GM23338 (cell line): ENCODE data around the gene PLEKHM2. TPM values are rescaled to one million over a fixed set of nuclear protein-coding genes. Genes with fewer than 3 reads are reported as not detected.

Source experiments
- ATAC-seq: fragments of 200-7000 bp; cut with Tn5 transposase; 3 replicates; pipeline ENCODE4 v1.9.1; 2020
- DNase-seq: peaks from one replicate; pipeline ENCODE4 v3.0.0-alpha.2; 2015; ENCODE audit warnings: low spot score
- H2AFZ ChIP-seq: fragments of 200-600 bp; sonication (generic); 2 replicates; pipeline ENCODE4 v1.8.0; 2016; ENCODE audit warnings: antibody characterized with exemption, mild to moderate bottlenecking, moderate library complexity
- H3F3A ChIP-seq: fragments of 200-600 bp; sonication (generic); replicated peaks from 2 replicates; pipeline ENCODE4 v1.8.0; 2017; ENCODE audit warnings: antibody characterized with exemption, mixed run types, low read depth
- H3K27ac ChIP-seq: fragments of 200-600 bp; sonication (generic); 2 replicates; pipeline ENCODE4 v1.6.1; 2016; ENCODE audit warnings: low read depth
- H3K27me3 ChIP-seq: fragments of 200-600 bp; sonication (generic); 2 replicates; pipeline ENCODE4 v1.8.0; 2016; ENCODE audit warnings: mild to moderate bottlenecking, mixed run types, moderate library complexity; ENCODE audit not compliant: insufficient read depth
- H3K36me3 ChIP-seq: fragments of 200-600 bp; sonication (generic); 2 replicates; pipeline ENCODE4 v1.8.0; 2016; ENCODE audit warnings: mild to moderate bottlenecking; ENCODE audit not compliant: insufficient read depth
- H3K4me1 ChIP-seq: fragments of 200-600 bp; sonication (generic); 2 replicates; pipeline ENCODE4 v1.8.0; 2016; ENCODE audit warnings: mild to moderate bottlenecking, moderate library complexity; ENCODE audit not compliant: insufficient read depth
- H3K4me2 ChIP-seq: fragments of 200-600 bp; sonication (generic); 2 replicates; pipeline ENCODE4 v1.7.1; 2017; ENCODE audit warnings: mixed run types
- H3K4me3 ChIP-seq: fragments of 200-600 bp; sonication (generic); 2 replicates; pipeline ENCODE4 v1.6.1; 2016; ENCODE audit warnings: mixed run types
- H3K79me2 ChIP-seq: fragments of 200-600 bp; sonication (generic); replicated peaks from 2 replicates; pipeline ENCODE4 v1.8.0; 2017; ENCODE audit warnings: mild to moderate bottlenecking; ENCODE audit not compliant: insufficient read depth
- H3K9me2 ChIP-seq: fragments of 200-600 bp; sonication (generic); 2 replicates; pipeline ENCODE4 v1.8.0; 2017; ENCODE audit not compliant: insufficient read depth
- H4K20me1 ChIP-seq: fragments of 200-600 bp; sonication (generic); replicated peaks from 2 replicates; pipeline ENCODE4 v1.8.0; 2017; ENCODE audit warnings: mild to moderate bottlenecking; ENCODE audit not compliant: insufficient read depth
- H3K27ac Mint-ChIP-seq: 2 replicates; pipeline ENCODE4 v1.8.0; 2020; ENCODE audit warnings: inconsistent platforms, mild to moderate bottlenecking, moderate library complexity, mixed read lengths
- H3K27me3 Mint-ChIP-seq: 3 replicates; pipeline ENCODE4 v1.8.0; 2022; ENCODE audit warnings: low read depth, mild to moderate bottlenecking, moderate library complexity, mixed read lengths, inconsistent platforms; ENCODE audit not compliant: insufficient read depth, poor library complexity
- H3K36me3 Mint-ChIP-seq: 3 replicates; pipeline ENCODE4 v1.8.0; 2021; ENCODE audit warnings: low read depth, mild to moderate bottlenecking, inconsistent platforms, moderate library complexity, mixed read lengths
- H3K4me1 Mint-ChIP-seq: 3 replicates; pipeline ENCODE4 v1.8.0; 2020; ENCODE audit warnings: mild to moderate bottlenecking, inconsistent platforms, mixed read lengths
- H3K4me3 Mint-ChIP-seq: 3 replicates; pipeline ENCODE4 v1.8.0; 2021; ENCODE audit warnings: moderate library complexity, mild to moderate bottlenecking, inconsistent platforms, mixed read lengths
- H3K9me3 Mint-ChIP-seq: 3 replicates; pipeline ENCODE4 v1.8.0; 2020; ENCODE audit warnings: moderate library complexity, mild to moderate bottlenecking, inconsistent platforms, mixed read lengths
- CREB1 ChIP-seq: fragments of 250-450 bp; sonication (Bioruptor Pico); IDR thresholded peaks from 2 replicates; pipeline ENCODE4 v1.5.0; 2020; ENCODE audit warnings: low read depth, mild to moderate bottlenecking, moderate library complexity
- JUNB ChIP-seq: IDR thresholded peaks from one replicate; pipeline ENCODE4 v1.6.1; 2016; ENCODE audit warnings: antibody characterized with exemption; ENCODE audit not compliant: unreplicated experiment
- REST ChIP-seq: IDR thresholded peaks from one replicate; pipeline ENCODE4 v1.6.1; 2018; ENCODE audit warnings: antibody characterized with exemption; ENCODE audit not compliant: unreplicated experiment
- ZNF462 ChIP-seq: fragments of 250-450 bp; sonication (Bioruptor Pico); IDR thresholded peaks from 2 replicates; pipeline ENCODE4 v1.5.0; 2020; ENCODE audit warnings: mild to moderate bottlenecking, moderate library complexity
- polyA plus RNA-seq: library from polyadenylated mRNA; unstranded; fragments of >200 nt; fragmentation: Nextera tagmentation; extraction: Ambion mirVana; gene quantifications from 2 replicates; pipeline ENCODE4 v1.2.1, GENCODE V29; 2016
- total RNA-seq: library from RNA; depleted of rRNA; stranded (reverse); fragments of >200 nt; shearing (Covaris generic); gene quantifications from 2 replicates; pipeline ENCODE4 v1.2.3, GENCODE V29; 2014

The PLEKHM2 gene
- total and polyA plus RNA-seq, 2 experiments from 2014 or later, result 11.2 to 40.0 TPM

- ATAC-seq (peak; percentile 67), DNase-seq (peak; percentile 52)
- H4K20me1 ChIP-seq, result peaks cover 7% of the 10 kb centered on the region
- no peaks in the 10 kb centered on the region for H3K9me3 Mint-ChIP-seq
- H3K79me2 ChIP-seq, result 0 out of 2 replicates have a peak, but pooled peaks cover 3% of the 10 kb centered on the region
- peak overlapping the region; percentile 64 for H3K27ac Mint-ChIP-seq
- H3K4me3 Mint-ChIP-seq, result peak overlapping the region; percentile 4; the same call in 1 of the 3 replicates
- 0 out of 2 replicates have a peak, but pooled peaks cover 2% of the 10 kb centered on the region for H3K9me2 ChIP-seq
- no peak overlapping the region for H3K4me3 ChIP-seq
- H3K36me3 ChIP-seq, result no peaks in the 10 kb centered on the region
- TF ChIP-seq ZNF462 (CRISPR knock-in tag) (peak; percentile 70; the same call in 1 of the 2 replicates), CREB1 (CRISPR knock-in tag) (no peak), JUNB (no peak), REST (no peak)
- peak overlapping the region; percentile 33; the same call in 1 of the 2 replicates for H3K27ac ChIP-seq
- no peaks in the 10 kb centered on the region for H3K27me3 ChIP-seq
- H3F3A ChIP-seq, result no peaks in the 10 kb centered on the region
- H2AFZ ChIP-seq, result no peak overlapping the region
- H3K4me1 ChIP-seq, result peaks cover 9% of the 10 kb centered on the region; the same call in 1 of the 2 replicates
- H3K4me1 Mint-ChIP-seq, result peaks cover 34% of the 10 kb centered on the region
- H3K27me3 Mint-ChIP-seq, result peaks cover 8% of the 10 kb centered on the region
- H3K4me2 ChIP-seq, result no peak overlapping the region; the same call in 1 of the 2 replicates
- H3K36me3 Mint-ChIP-seq, result no peaks in the 10 kb centered on the region
These were observed 15.0 kb upstream of the PLEKHM2 start for GRCh38 chr1:15669074-15669473.
